DOHH2 (cell line): Measurements from ENCODE around the gene CCDC88C.

ENCODE experiments used
- H3F3A ChIP-seq: fragments of 200-600 bp; sonication (generic), shearing (Covaris generic); 2 replicates; pipeline ENCODE4 v1.6.0; 2016; ENCODE audit warnings: antibody characterized with exemption, mild to moderate bottlenecking; ENCODE audit not compliant: control insufficient read depth, insufficient read depth
- H3K27ac ChIP-seq: fragments of 200-600 bp; sonication (generic); 2 replicates; pipeline ENCODE4 v1.5.1; 2014; ENCODE audit warnings: low read depth, mild to moderate bottlenecking, low read length, moderate library complexity
- H3K27me3 ChIP-seq: fragments of 200-600 bp; sonication (generic); 2 replicates; pipeline ENCODE4 v1.6.1; 2014; ENCODE audit warnings: mild to moderate bottlenecking, low read length, mixed read lengths; ENCODE audit not compliant: control insufficient read depth
- H3K36me3 ChIP-seq: fragments of 200-600 bp; sonication (generic); 2 replicates; pipeline ENCODE4 v1.6.1; 2014; ENCODE audit warnings: mild to moderate bottlenecking, low read length, moderate library complexity, mixed read lengths; ENCODE audit not compliant: control insufficient read depth
- H3K4me1 ChIP-seq: fragments of 200-600 bp; sonication (generic); 2 replicates; pipeline ENCODE4 v1.6.1; 2014; ENCODE audit warnings: mild to moderate bottlenecking, low read length, mixed read lengths; ENCODE audit not compliant: control insufficient read depth
- H3K4me2 ChIP-seq: fragments of 200-600 bp; sonication (generic); 2 replicates; pipeline ENCODE4 v1.6.0; 2014; ENCODE audit warnings: mild to moderate bottlenecking, low read length, moderate library complexity
- H3K4me3 ChIP-seq: fragments of 200-600 bp; sonication (generic); 2 replicates; pipeline ENCODE4 v1.5.1; 2014; ENCODE audit warnings: mild to moderate bottlenecking, low read length, mixed read lengths
- H3K79me2 ChIP-seq: fragments of 200-600 bp; sonication (generic); 2 replicates; pipeline ENCODE4 v1.6.1; 2014; ENCODE audit warnings: mild to moderate bottlenecking, low read length, mixed read lengths; ENCODE audit not compliant: control insufficient read depth
- H3K9me2 ChIP-seq: fragments of 200-600 bp; sonication (generic); replicated peaks from 2 replicates; pipeline ENCODE4 v1.6.1; 2014; ENCODE audit warnings: mild to moderate bottlenecking, low read length, mixed read lengths; ENCODE audit not compliant: control insufficient read depth
- H3K9me3 ChIP-seq: fragments of 200-600 bp; sonication (generic); 2 replicates; pipeline ENCODE4 v1.6.1; 2014; ENCODE audit warnings: antibody characterized with exemption, low read length, mixed read lengths; ENCODE audit not compliant: control insufficient read depth, insufficient read depth
- H4K20me1 ChIP-seq: fragments of 200-600 bp; sonication (generic); 2 replicates; pipeline ENCODE4 v1.6.0; 2014; ENCODE audit warnings: low read depth, mild to moderate bottlenecking, antibody characterized with exemption, low read length, moderate library complexity; ENCODE audit not compliant: control insufficient read depth, insufficient read depth
- EZH2phosphoT487 ChIP-seq: fragments of 200-600 bp; sonication (generic); IDR thresholded peaks from 2 replicates; pipeline ENCODE4 v1.6.1; 2017; ENCODE audit warnings: borderline replicate concordance, mild to moderate bottlenecking, antibody characterized with exemption, low read length, moderate library complexity, mixed read lengths
- TF ChIP-seq, protein P1 (sequence below): fragments of 200-600 bp; sonication (generic); IDR thresholded peaks from one replicate; pipeline ENCODE4 v1.5.1; 2014; ENCODE audit warnings: antibody characterized with exemption, mild to moderate bottlenecking, low read depth, low read length; ENCODE audit not compliant: poor library complexity, severe bottlenecking

The CCDC88C gene

DNA sequence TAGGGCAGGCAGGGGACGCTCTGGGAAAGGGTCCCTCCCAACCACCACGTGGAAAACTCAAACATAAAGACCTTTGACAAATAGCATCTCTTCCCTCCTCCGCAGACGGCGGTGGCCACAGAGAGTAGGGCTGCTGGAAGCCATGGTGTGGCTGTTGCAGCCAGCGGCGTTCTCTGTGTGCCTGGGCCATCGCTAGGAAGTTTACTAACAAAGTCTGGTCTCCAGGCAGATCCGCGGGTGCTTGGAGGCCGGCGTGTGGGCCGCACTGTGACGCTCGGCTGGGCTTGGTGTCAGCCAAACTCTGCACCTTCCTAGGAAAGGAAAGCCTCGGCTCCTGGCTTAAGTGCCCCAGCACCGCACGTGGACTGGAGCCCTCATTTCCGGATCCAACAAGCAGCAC lies 65.6 kb downstream of the CCDC88C start:
- H3K4me3 ChIP-seq, result peak overlapping the region; percentile 77
- H3K4me1 ChIP-seq, result peaks cover 98% of the 10 kb centered on the region
- TF ChIP-seq, protein P1, sequence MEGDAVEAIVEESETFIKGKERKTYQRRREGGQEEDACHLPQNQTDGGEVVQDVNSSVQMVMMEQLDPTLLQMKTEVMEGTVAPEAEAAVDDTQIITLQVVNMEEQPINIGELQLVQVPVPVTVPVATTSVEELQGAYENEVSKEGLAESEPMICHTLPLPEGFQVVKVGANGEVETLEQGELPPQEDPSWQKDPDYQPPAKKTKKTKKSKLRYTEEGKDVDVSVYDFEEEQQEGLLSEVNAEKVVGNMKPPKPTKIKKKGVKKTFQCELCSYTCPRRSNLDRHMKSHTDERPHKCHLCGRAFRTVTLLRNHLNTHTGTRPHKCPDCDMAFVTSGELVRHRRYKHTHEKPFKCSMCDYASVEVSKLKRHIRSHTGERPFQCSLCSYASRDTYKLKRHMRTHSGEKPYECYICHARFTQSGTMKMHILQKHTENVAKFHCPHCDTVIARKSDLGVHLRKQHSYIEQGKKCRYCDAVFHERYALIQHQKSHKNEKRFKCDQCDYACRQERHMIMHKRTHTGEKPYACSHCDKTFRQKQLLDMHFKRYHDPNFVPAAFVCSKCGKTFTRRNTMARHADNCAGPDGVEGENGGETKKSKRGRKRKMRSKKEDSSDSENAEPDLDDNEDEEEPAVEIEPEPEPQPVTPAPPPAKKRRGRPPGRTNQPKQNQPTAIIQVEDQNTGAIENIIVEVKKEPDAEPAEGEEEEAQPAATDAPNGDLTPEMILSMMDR, result no peak
- TF ChIP-seq EZH2phosphoT487, result no peak
- no peaks in the 10 kb centered on the region for H3K27me3 ChIP-seq
- H3F3A ChIP-seq, result peaks cover 47% of the 10 kb centered on the region
- no peaks in the 10 kb centered on the region for H3K9me3 ChIP-seq
- no peaks in the 10 kb centered on the region for H4K20me1 ChIP-seq
- H3K79me2 ChIP-seq, result peaks cover 90% of the 10 kb centered on the region
- H3K27ac ChIP-seq, result peak overlapping the region; percentile 98
- H3K4me2 ChIP-seq, result peak overlapping the region; percentile 92
- H3K9me2 ChIP-seq, result no peaks in the 10 kb centered on the region
- H3K36me3 ChIP-seq, result peaks cover 58% of the 10 kb centered on the region

GRCh38 chr14:91351512-91351862 lies 66.1 kb downstream of the CCDC88C start:
- H3F3A ChIP-seq, result peaks cover 44% of the 10 kb centered on the region
- H3K4me3 ChIP-seq, result peak overlapping the region; percentile 77
- peaks cover 98% of the 10 kb centered on the region for H3K4me1 ChIP-seq
- H3K9me3 ChIP-seq, result no peaks in the 10 kb centered on the region
- H3K79me2 ChIP-seq, result peaks cover 92% of the 10 kb centered on the region
- H3K27me3 ChIP-seq, result no peaks in the 10 kb centered on the region
- TF ChIP-seq, protein P1, result no peak
- no peak for TF ChIP-seq EZH2phosphoT487
- H3K9me2 ChIP-seq, result no peaks in the 10 kb centered on the region
- peaks cover 64% of the 10 kb centered on the region for H3K36me3 ChIP-seq
- H3K27ac ChIP-seq, result peak overlapping the region; percentile 98
- H4K20me1 ChIP-seq, result no peaks in the 10 kb centered on the region
- peak overlapping the region; percentile 92 for H3K4me2 ChIP-seq

DNA sequence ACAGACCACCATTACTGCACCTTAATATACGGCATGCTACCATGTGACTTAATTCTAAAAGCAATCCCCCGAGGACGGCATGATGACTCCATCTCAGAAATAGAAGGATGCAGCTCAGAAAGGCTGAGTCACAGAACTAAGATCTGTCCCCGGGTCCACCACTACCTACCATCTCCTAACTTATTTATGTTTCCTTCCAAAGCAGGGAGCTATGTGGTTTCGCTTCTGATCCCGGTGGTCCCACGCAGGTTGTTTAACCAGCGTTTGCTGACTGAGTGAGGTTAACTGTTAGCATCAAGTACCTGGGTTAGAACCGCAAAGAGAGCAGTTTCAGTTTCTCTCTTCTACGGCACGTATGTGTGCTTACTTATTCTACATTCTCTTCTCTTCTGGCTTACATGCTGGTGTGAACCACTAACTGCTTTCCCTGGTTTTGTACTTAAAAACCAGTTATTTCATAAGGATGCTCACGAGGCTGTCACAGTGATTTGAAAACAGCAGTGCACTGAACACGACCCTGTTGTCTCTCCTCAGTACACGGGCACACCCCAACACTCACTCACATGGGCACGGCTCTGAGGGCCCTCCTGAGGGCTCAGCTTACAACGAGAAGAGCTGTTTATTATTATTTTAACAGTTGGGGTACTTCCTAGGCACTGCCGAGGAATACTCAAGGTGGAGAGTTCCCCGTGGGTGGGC lies 66.7 kb downstream of the CCDC88C start:
- Histone ChIP-seq H3K9me2 (no peaks in the 10 kb centered on the region), H3K4me1 (peaks cover 98% of the 10 kb centered on the region), H3F3A (peaks cover 43% of the 10 kb centered on the region), H3K79me2 (peaks cover 97% of the 10 kb centered on the region), H3K4me3 (peak overlapping the region; percentile 77), H4K20me1 (peaks cover 1% of the 10 kb centered on the region; the same call in 1 of the 2 replicates), H3K27me3 (no peaks in the 10 kb centered on the region), H3K36me3 (peaks cover 69% of the 10 kb centered on the region), H3K4me2 (peak overlapping the region; percentile 92), H3K27ac (peak overlapping the region; percentile 98), H3K9me3 (no peaks in the 10 kb centered on the region)
- TF ChIP-seq, protein P1, result no peak
- TF ChIP-seq EZH2phosphoT487, result no peak
